Measurements from ENCODE around the gene PAQR7. TPM values are rescaled to one million over a fixed set of nuclear protein-coding genes. Genes with fewer than 3 reads are reported as not detected.

PAQR7 gene
- total RNA-seq, 1 experiment from 2014 or later = 6.4 TPM

DNA sequence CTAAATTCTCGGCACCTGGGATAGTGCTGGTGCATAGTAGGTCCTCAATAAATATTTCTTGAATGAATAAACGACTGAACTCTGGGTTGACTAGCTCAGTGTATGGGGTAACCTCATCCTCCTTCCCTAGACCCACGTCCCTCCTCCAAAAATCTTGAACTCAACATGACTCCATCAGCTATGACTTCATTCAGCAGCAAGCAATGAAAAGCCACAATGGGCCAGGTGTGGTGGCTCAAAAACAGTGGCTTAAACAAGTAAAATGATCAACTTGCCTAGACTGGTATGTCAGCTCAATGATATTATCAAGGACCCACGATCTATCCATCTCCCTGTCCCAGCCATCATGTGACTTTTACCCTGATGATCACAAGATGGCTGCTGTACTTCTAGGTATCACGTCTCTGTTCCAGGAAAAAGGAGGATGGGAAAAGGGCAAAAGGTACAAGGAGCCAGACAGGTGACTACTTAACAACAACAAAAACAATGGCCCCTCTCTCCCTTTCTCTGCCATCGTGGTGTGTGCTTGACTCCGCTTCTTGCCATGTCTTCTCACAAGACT lies 13.0 kb upstream of the PAQR7 start:
- peaks cover 43% of the 10 kb centered on the region for H3K4me1 ChIP-seq (ENCODE audit: insufficient read depth, low read length)
- H3K36me3 ChIP-seq (ENCODE audit: low read depth, low read length) = no peaks in the 10 kb centered on the region
- no peaks in the 10 kb centered on the region for H3F3A ChIP-seq (ENCODE audit: low read length, unreplicated experiment)
- no peak overlapping the region for H2AFZ ChIP-seq (ENCODE audit: low read length)
- no peak overlapping the region for H3K9ac ChIP-seq (ENCODE audit: low read length)
- no peak for DNase-seq
- ChIA-PET CTCF (no interaction called here), POLR2A (ENCODE audit: unreplicated experiment) (interaction anchor here (0.6 kb wide), 1 partner anchor 111 kb away, joined by 5 read pairs; no protein-coding TSS in a partner anchor)
- no TSS peak for BruUV-seq (replicated peaks)
- ATAC-seq = no peak
- H3K79me2 ChIP-seq (ENCODE audit: low read length) = no peaks in the 10 kb centered on the region
- no peak overlapping the region for H3K27ac ChIP-seq (ENCODE audit: low read length)
- no peaks in the 10 kb centered on the region for H4K20me1 ChIP-seq (ENCODE audit: low read length)
- intact Hi-C loops (cut with micrococcal nuclease) = no loop called here
- TF ChIP-seq EZH2phosphoT487 (IDR thresholded peaks at IDR 0.05; ENCODE audit: borderline replicate concordance, low read length) (no peak), EZH2 (IDR thresholded peaks at IDR 0.05; ENCODE audit: low read length, unreplicated experiment) (no peak)
- TF ChIP-seq, protein P1, sequence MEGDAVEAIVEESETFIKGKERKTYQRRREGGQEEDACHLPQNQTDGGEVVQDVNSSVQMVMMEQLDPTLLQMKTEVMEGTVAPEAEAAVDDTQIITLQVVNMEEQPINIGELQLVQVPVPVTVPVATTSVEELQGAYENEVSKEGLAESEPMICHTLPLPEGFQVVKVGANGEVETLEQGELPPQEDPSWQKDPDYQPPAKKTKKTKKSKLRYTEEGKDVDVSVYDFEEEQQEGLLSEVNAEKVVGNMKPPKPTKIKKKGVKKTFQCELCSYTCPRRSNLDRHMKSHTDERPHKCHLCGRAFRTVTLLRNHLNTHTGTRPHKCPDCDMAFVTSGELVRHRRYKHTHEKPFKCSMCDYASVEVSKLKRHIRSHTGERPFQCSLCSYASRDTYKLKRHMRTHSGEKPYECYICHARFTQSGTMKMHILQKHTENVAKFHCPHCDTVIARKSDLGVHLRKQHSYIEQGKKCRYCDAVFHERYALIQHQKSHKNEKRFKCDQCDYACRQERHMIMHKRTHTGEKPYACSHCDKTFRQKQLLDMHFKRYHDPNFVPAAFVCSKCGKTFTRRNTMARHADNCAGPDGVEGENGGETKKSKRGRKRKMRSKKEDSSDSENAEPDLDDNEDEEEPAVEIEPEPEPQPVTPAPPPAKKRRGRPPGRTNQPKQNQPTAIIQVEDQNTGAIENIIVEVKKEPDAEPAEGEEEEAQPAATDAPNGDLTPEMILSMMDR (conservative IDR thresholded peaks at IDR 0.05; ENCODE audit: low read depth, low read length) = no peak
- H3K4me2 ChIP-seq (ENCODE audit: low read length) = no peak overlapping the region
- no peaks in the 10 kb centered on the region for H3K9me3 ChIP-seq (ENCODE audit: low read length)
- H3K9me2 ChIP-seq (replicated peaks; ENCODE audit: low read length) = no peaks in the 10 kb centered on the region
- no peak overlapping the region for H3K4me3 ChIP-seq (ENCODE audit: low read length)
- H3K27me3 ChIP-seq (ENCODE audit: low read length) = no peaks in the 10 kb centered on the region

DNA sequence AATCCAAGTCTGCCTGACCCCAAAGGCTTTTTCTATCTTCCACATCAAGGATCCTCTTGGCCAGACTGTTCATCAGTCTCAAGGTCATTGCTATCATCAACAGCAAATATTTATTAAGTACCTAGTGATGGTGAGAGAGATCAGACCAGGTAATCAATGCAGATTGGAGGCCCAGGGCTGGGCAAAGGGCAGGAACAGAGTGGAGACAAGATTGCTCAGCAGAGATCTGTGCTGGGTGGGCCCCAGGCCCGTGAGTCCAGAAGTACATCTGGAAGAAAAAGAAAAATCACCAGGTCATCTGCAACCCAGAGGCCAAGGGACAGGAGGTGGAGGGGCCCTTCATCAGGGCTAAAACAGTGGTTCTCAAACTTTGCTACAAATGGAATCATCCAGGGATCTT lies 10.1 kb upstream of the PAQR7 start:
- BruUV-seq (replicated peaks) = no TSS peak
- POLR2A ChIA-PET (ENCODE audit: unreplicated experiment) = no interaction called here
- CTCF ChIA-PET = no interaction called here
- Histone ChIP-seq H2AFZ (ENCODE audit: low read length) (no peak overlapping the region), H3K4me2 (ENCODE audit: low read length) (no peak overlapping the region), H3K9ac (ENCODE audit: low read length) (no peak overlapping the region), H3K4me3 (ENCODE audit: low read length) (no peak overlapping the region), H3K27ac (ENCODE audit: low read length) (no peak overlapping the region), H4K20me1 (ENCODE audit: low read length) (no peaks in the 10 kb centered on the region), H3K9me2 (replicated peaks; ENCODE audit: low read length) (no peaks in the 10 kb centered on the region), H3K79me2 (ENCODE audit: low read length) (no peaks in the 10 kb centered on the region), H3F3A (ENCODE audit: low read length, unreplicated experiment) (no peaks in the 10 kb centered on the region), H3K9me3 (ENCODE audit: low read length) (no peaks in the 10 kb centered on the region), H3K4me1 (ENCODE audit: insufficient read depth, low read length) (peaks cover 17% of the 10 kb centered on the region), H3K36me3 (ENCODE audit: low read depth, low read length) (no peaks in the 10 kb centered on the region), H3K27me3 (ENCODE audit: low read length) (no peaks in the 10 kb centered on the region)
- no peak for ATAC-seq
- TF ChIP-seq, protein P1 (conservative IDR thresholded peaks at IDR 0.05; ENCODE audit: low read depth, low read length) = no peak
- no peak for TF ChIP-seq EZH2 (IDR thresholded peaks at IDR 0.05; ENCODE audit: low read length, unreplicated experiment)
- no peak for TF ChIP-seq EZH2phosphoT487 (IDR thresholded peaks at IDR 0.05; ENCODE audit: borderline replicate concordance, low read length)
- DNase-seq = no peak
- intact Hi-C loops (cut with micrococcal nuclease) = no loop called here

DNA sequence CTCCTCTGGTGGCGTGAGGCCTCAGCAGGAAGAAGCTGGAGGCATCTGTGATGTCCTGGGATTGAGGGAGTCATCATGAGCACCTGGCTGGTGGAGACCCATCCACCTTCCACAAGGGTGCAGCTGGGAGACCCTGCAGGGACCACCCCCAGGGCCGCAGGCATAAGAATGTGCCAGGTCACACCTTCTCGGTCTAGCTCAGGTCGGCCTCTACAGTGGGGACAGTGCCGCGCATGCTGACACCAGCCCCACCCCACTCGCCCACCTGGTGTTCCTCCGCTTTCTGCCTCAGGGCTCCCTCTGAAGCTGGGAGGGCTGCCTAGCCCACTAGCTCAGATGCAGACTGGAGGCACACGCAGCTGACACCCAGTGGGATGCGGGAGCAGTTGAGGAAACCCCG lies 5.8 kb upstream of the PAQR7 start:
- no peaks in the 10 kb centered on the region for H4K20me1 ChIP-seq (ENCODE audit: low read length)
- no peak overlapping the region for H3K4me3 ChIP-seq (ENCODE audit: low read length)
- POLR2A ChIA-PET (ENCODE audit: unreplicated experiment) = no interaction called here
- H3K4me2 ChIP-seq (ENCODE audit: low read length) = no peak overlapping the region
- no peak overlapping the region for H2AFZ ChIP-seq (ENCODE audit: low read length)
- intact Hi-C loops (cut with micrococcal nuclease) = no loop called here
- H3K9me3 ChIP-seq (ENCODE audit: low read length) = no peaks in the 10 kb centered on the region
- H3F3A ChIP-seq (ENCODE audit: low read length, unreplicated experiment) = no peaks in the 10 kb centered on the region
- no peak overlapping the region for H3K9ac ChIP-seq (ENCODE audit: low read length)
- H3K9me2 ChIP-seq (replicated peaks; ENCODE audit: low read length) = no peaks in the 10 kb centered on the region
- no peak overlapping the region for H3K27ac ChIP-seq (ENCODE audit: low read length)
- H3K36me3 ChIP-seq (ENCODE audit: low read depth, low read length) = no peaks in the 10 kb centered on the region
- TF ChIP-seq EZH2phosphoT487 (IDR thresholded peaks at IDR 0.05; ENCODE audit: borderline replicate concordance, low read length) = no peak
- TF ChIP-seq, protein P1 (conservative IDR thresholded peaks at IDR 0.05; ENCODE audit: low read depth, low read length) = no peak
- ATAC-seq (no peak), DNase-seq (no peak)
- H3K79me2 ChIP-seq (ENCODE audit: low read length) = no peaks in the 10 kb centered on the region
- H3K4me1 ChIP-seq (ENCODE audit: insufficient read depth, low read length) = no peaks in the 10 kb centered on the region
- CTCF ChIA-PET = no interaction called here
- no TSS peak for BruUV-seq (replicated peaks)
- no peaks in the 10 kb centered on the region for H3K27me3 ChIP-seq (ENCODE audit: low read length)

All from PC-3 (cell line).